OCI-LY1 (cell line): Measurements from ENCODE around the gene PTPRM.

Source experiments
- H2AFZ ChIP-seq: fragments of 200-600 bp; sonication (generic), shearing (Covaris generic); 2 replicates; pipeline ENCODE4 v1.6.0; 2014; ENCODE audit warnings: antibody characterized with exemption, mild to moderate bottlenecking, low read length
- H3F3A ChIP-seq: fragments of 200-600 bp; sonication (generic), shearing (Covaris generic); 2 replicates; pipeline ENCODE4 v1.6.0; 2014; ENCODE audit warnings: mild to moderate bottlenecking, antibody characterized with exemption, low read length, moderate library complexity; ENCODE audit not compliant: insufficient read depth
- H3K27ac ChIP-seq: fragments of 200-600 bp; sonication (generic); 2 replicates; pipeline ENCODE4 v1.5.1; 2014; ENCODE audit warnings: low read length, mixed run types, mild to moderate bottlenecking, low read depth; ENCODE audit not compliant: poor library complexity, severe bottlenecking
- H3K27me3 ChIP-seq: fragments of 200-600 bp; sonication (generic); 2 replicates; pipeline ENCODE4 v1.6.0; 2014; ENCODE audit warnings: antibody characterized with exemption, mild to moderate bottlenecking, low read length, moderate library complexity; ENCODE audit not compliant: insufficient read depth
- H3K36me3 ChIP-seq: fragments of 200-600 bp; sonication (generic); 2 replicates; pipeline ENCODE4 v1.6.1; 2014; ENCODE audit warnings: mild to moderate bottlenecking, antibody characterized with exemption, low read length, moderate library complexity, mixed read lengths; ENCODE audit not compliant: insufficient read depth
- H3K4me1 ChIP-seq: fragments of 200-600 bp; sonication (generic); 2 replicates; pipeline ENCODE4 v1.5.1; 2014; ENCODE audit warnings: mild to moderate bottlenecking, low read length, moderate library complexity; ENCODE audit not compliant: insufficient read depth, severe bottlenecking
- H3K4me2 ChIP-seq: fragments of 200-600 bp; sonication (generic), shearing (Covaris generic); 2 replicates; pipeline ENCODE4 v1.6.1; 2014; ENCODE audit warnings: low read length
- H3K4me3 ChIP-seq: fragments of 200-600 bp; sonication (generic); 2 replicates; pipeline ENCODE4 v1.5.1; 2014; ENCODE audit warnings: low read length, low read depth, mild to moderate bottlenecking, mixed read lengths; ENCODE audit not compliant: poor library complexity, severe bottlenecking
- H3K79me2 ChIP-seq: fragments of 200-600 bp; shearing (Covaris generic); 2 replicates; pipeline ENCODE4 v1.6.1; 2016; ENCODE audit warnings: mixed run types, low read length, mixed read lengths; ENCODE audit not compliant: insufficient read depth
- H3K9ac ChIP-seq: fragments of 200-600 bp; sonication (generic), shearing (Covaris generic); 2 replicates; pipeline ENCODE4 v1.6.1; 2014; ENCODE audit warnings: mild to moderate bottlenecking, low read length, mixed read lengths
- H3K9me2 ChIP-seq: fragments of 200-600 bp; sonication (generic), shearing (Covaris generic); 2 replicates; pipeline ENCODE4 v1.6.1; 2014; ENCODE audit warnings: low read depth, mild to moderate bottlenecking, low read length, mixed read lengths
- H3K9me3 ChIP-seq: fragments of 200-600 bp; shearing (Covaris generic); 2 replicates; pipeline ENCODE4 v1.6.1; 2014; ENCODE audit warnings: low read length, mixed read lengths
- H4K20me1 ChIP-seq: fragments of 200-600 bp; sonication (generic), shearing (Covaris generic); 2 replicates; pipeline ENCODE4 v1.6.0; 2016; ENCODE audit warnings: mild to moderate bottlenecking, low read length; ENCODE audit not compliant: insufficient read depth
- CTCF ChIP-seq: fragments of 200-600 bp; sonication (generic), shearing (Covaris generic); IDR thresholded peaks from 2 replicates; pipeline ENCODE4 v1.5.1; 2017; ENCODE audit warnings: mild to moderate bottlenecking, antibody characterized with exemption, low read length, moderate library complexity, mixed read lengths
- EZH2 ChIP-seq: fragments of 200-600 bp; sonication (generic), shearing (Covaris generic); IDR thresholded peaks from 2 replicates; pipeline ENCODE4 v1.8.0; 2017; ENCODE audit warnings: borderline replicate concordance, mixed run types, mild to moderate bottlenecking, antibody characterized with exemption, low read length, moderate library complexity, mixed read lengths

The PTPRM gene

GRCh38 chr18:7737550-7737949 lies 170.4 kb downstream of the PTPRM start:
- TF ChIP-seq CTCF (no peak), EZH2 (no peak)
- H3K79me2 ChIP-seq: no peaks in the 10 kb centered on the region

GRCh38 chr18:7740821-7741220 lies 173.7 kb downstream of the PTPRM start:
- H3K27me3 ChIP-seq: no peaks in the 10 kb centered on the region; the same call in 1 of the 2 replicates

More at GRCh38 chr18:7737550-7737949, 170.4 kb downstream of the PTPRM start:
- no peak overlapping the region for H3K9ac ChIP-seq
- H3K4me1 ChIP-seq: no peaks in the 10 kb centered on the region
- no peaks in the 10 kb centered on the region for H3K36me3 ChIP-seq
- H3K9me3 ChIP-seq: no peaks in the 10 kb centered on the region
- H3K27me3 ChIP-seq: no peaks in the 10 kb centered on the region; the same call in 1 of the 2 replicates
- no peaks in the 10 kb centered on the region for H3F3A ChIP-seq
- no peak overlapping the region for H3K4me3 ChIP-seq
- no peaks in the 10 kb centered on the region for H3K9me2 ChIP-seq
- H3K27ac ChIP-seq: no peak overlapping the region
- no peaks in the 10 kb centered on the region for H4K20me1 ChIP-seq
- H2AFZ ChIP-seq: no peak overlapping the region
- H3K4me2 ChIP-seq: no peak overlapping the region

GRCh38 chr18:7741640-7742039 lies 174.5 kb downstream of the PTPRM start:
- H3K9me3 ChIP-seq: no peaks in the 10 kb centered on the region
- H2AFZ ChIP-seq: no peak overlapping the region
- H3F3A ChIP-seq: no peaks in the 10 kb centered on the region
- H4K20me1 ChIP-seq: no peaks in the 10 kb centered on the region; the same call in 1 of the 2 replicates
- no peaks in the 10 kb centered on the region for H3K79me2 ChIP-seq
- no peak for TF ChIP-seq CTCF
- TF ChIP-seq EZH2: no peak
- no peak overlapping the region for H3K4me3 ChIP-seq
- H3K4me2 ChIP-seq: no peak overlapping the region
- no peaks in the 10 kb centered on the region for H3K4me1 ChIP-seq
- H3K27me3 ChIP-seq: no peaks in the 10 kb centered on the region; the same call in 1 of the 2 replicates
- H3K9me2 ChIP-seq: 0 out of 2 replicates have a peak, but pooled peaks cover 5% of the 10 kb centered on the region
- no peaks in the 10 kb centered on the region for H3K36me3 ChIP-seq
- H3K27ac ChIP-seq: no peak overlapping the region
- no peak overlapping the region for H3K9ac ChIP-seq

More at GRCh38 chr18:7740821-7741220, 173.7 kb downstream of the PTPRM start:
- H3K9me3 ChIP-seq: no peaks in the 10 kb centered on the region
- H3K36me3 ChIP-seq: no peaks in the 10 kb centered on the region
- no peak overlapping the region for H3K27ac ChIP-seq
- H2AFZ ChIP-seq: no peak overlapping the region
- no peak overlapping the region for H3K4me2 ChIP-seq
- H3K4me3 ChIP-seq: no peak overlapping the region
- H3K4me1 ChIP-seq: no peaks in the 10 kb centered on the region
- TF ChIP-seq EZH2: no peak
- TF ChIP-seq CTCF: no peak
- H3F3A ChIP-seq: no peaks in the 10 kb centered on the region
- no peak overlapping the region for H3K9ac ChIP-seq
- no peaks in the 10 kb centered on the region for H3K79me2 ChIP-seq
- 0 out of 2 replicates have a peak, but pooled peaks cover 5% of the 10 kb centered on the region for H3K9me2 ChIP-seq
- no peaks in the 10 kb centered on the region; the same call in 1 of the 2 replicates for H4K20me1 ChIP-seq
